ENCODE data around the gene SMAP2. TPM values are rescaled to one million over a fixed set of nuclear protein-coding genes. Genes with fewer than 3 reads are reported as not detected.
A peak's percentile ranks its signal among the peaks of the same experiment; 100 is the strongest.
"Not testable (repeated sequence)": the region's sequence is repeated elsewhere in the genome, so short reads cannot be mapped to it uniquely, and the experiment has no call there.

SMAP2 gene
- total RNA-seq = 185 and 186 TPM in 2 replicates

DNA sequence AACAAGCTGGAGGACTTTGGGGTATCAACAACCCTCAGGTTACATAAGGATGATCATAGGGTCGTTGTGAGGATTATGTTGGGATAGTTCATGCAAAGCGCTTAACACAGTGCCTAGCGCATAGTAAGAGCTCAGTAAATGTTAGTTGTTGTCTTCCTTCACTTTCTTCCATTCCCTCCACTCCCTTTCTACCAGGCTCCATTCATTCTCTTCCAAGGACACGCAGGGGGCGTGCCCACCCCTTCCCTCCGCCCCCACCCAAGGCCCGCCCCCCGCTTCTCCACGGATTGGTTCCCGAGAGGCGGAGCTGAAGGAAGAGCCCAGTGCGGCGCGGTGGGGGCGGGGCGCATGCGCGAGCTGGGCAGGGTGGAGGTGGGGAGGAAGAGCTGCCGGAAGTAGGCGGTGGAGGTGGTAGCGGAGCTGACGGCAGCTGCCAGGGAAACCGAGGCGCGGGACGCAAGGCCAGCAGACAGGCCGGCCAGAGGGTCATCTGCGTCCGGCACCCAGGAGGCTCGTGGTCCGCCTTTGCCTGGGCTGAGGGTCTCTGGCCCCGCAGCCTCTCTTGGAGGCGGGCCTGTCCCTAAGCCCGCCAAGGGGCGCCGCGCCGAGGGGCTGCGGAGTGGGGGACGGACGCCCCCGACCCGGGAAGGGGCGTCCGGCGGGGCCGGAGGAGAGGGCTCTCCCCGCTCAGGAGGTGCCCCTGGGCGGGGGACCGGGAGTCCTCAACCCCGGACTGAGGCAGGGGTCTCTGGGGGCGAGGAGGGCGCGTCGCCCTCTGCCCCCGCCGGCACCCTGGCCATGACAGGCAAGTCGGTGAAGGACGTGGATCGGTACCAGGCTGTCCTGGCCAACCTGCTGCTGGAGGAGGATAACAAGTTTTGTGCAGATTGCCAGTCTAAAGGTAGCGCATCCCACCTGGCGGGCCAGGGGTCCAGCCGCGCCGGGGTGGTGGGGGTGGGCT lies at the start of gene SMAP2:
Gene SMAP2, plus strand, starts transcription at position 405 of the 961 bp plus-strand sequence. Its CDS starts 394 bp downstream, at position 799.
- H3K27ac Mint-ChIP-seq = peak within 1 kb of the TSS; percentile 97
- H3K27me3 Mint-ChIP-seq (ENCODE audit: low read depth) = no peaks in the 10 kb centered on the region
- intact Hi-C loops (cut with micrococcal nuclease) = loop anchor here (5.0 kb wide), 2 partner anchors 34 to 319 kb away; partner anchors contain the start of gene NFYC
- H3K4me1 Mint-ChIP-seq (ENCODE audit: low read depth) = peaks cover 41% of the 10 kb centered on the region
- H3K36me3 Mint-ChIP-seq (ENCODE audit: low read depth) = peaks cover 35% of the 10 kb centered on the region
- no peaks in the 10 kb centered on the region for H3K9me3 Mint-ChIP-seq
- peak; percentile 95 for DNase-seq (ENCODE audit: low spot score)
- peak within 1 kb of the TSS; percentile 97 for H3K4me3 Mint-ChIP-seq (ENCODE audit: low read depth)

- intact Hi-C loops (cut with micrococcal nuclease); H3K27me3 Mint-ChIP-seq (ENCODE audit: low read depth); H3K4me1 Mint-ChIP-seq (ENCODE audit: low read depth); H3K27ac Mint-ChIP-seq; DNase-seq (ENCODE audit: low spot score); H3K36me3 Mint-ChIP-seq (ENCODE audit: low read depth); H3K9me3 Mint-ChIP-seq; H3K4me3 Mint-ChIP-seq (ENCODE audit: low read depth): not testable (repeated sequence)
These were observed 42.1 kb upstream of the SMAP2 start for GRCh38 chr1:40331403-40331802.

DNA sequence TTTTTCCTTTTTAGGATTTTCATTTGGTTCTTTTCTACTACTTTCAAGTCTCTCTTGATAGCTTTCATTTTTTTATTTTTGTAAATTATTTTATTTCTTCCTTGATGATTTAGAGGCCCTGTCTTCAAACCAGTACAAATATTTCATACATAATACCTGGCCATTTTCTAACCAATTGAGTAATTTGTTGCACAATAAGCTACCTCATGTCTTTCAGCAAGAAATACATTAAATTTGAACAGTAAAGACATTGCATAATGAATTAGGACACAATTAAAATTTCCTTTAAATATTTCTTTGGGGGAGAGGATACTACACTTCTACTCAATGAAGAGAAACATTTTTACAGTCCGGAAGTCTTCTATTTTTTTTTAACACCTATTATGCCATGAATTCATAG lies 40.8 kb upstream of the SMAP2 start:
- peaks cover 7% of the 10 kb centered on the region for H3K27me3 Mint-ChIP-seq (ENCODE audit: low read depth)
- no peak overlapping the region for H3K27ac Mint-ChIP-seq
- no peaks in the 10 kb centered on the region for H3K9me3 Mint-ChIP-seq

DNA sequence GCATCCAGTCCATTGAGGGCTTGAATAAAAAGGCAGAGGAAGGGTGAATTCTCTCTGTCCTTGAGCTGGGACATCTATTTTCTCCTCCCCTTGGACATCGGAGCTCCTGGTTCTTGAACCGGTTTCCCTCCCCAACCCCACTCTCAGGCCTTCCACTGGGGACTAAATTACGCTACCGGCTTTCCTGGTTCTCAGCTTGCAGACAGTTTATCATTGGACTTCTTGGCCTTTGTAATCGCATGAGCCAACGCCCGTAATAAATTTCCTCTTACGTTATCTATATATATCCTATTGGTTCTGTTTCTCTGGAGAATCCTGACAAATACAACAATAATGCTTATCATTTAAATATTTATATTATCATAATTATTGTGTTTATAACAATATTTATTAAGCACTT lies 36.1 kb upstream of the SMAP2 start:
- DNase-seq (ENCODE audit: low spot score) = no peak
- H3K9me3 Mint-ChIP-seq = peaks cover 12% of the 10 kb centered on the region
- intact Hi-C loops (cut with micrococcal nuclease) = loop anchor here (5.0 kb wide), 2 partner anchors 240 to 255 kb away; partner anchors contain the start of gene PPT1
- no peak overlapping the region for H3K4me3 Mint-ChIP-seq (ENCODE audit: low read depth)
- H3K27ac Mint-ChIP-seq = no peak overlapping the region
- H3K27me3 Mint-ChIP-seq (ENCODE audit: low read depth) = no peaks in the 10 kb centered on the region
- H3K4me1 Mint-ChIP-seq (ENCODE audit: low read depth) = peaks cover 32% of the 10 kb centered on the region
- peaks cover 7% of the 10 kb centered on the region for H3K36me3 Mint-ChIP-seq (ENCODE audit: low read depth)

More for the DNA sequence above, 40.8 kb upstream of the SMAP2 start:
- DNase-seq (ENCODE audit: low spot score) = no peak
- no peaks in the 10 kb centered on the region for H3K4me1 Mint-ChIP-seq (ENCODE audit: low read depth)
- intact Hi-C loops (cut with micrococcal nuclease) = no loop called here
- no peak overlapping the region for H3K4me3 Mint-ChIP-seq (ENCODE audit: low read depth)
- H3K36me3 Mint-ChIP-seq (ENCODE audit: low read depth) = no peaks in the 10 kb centered on the region

DNA sequence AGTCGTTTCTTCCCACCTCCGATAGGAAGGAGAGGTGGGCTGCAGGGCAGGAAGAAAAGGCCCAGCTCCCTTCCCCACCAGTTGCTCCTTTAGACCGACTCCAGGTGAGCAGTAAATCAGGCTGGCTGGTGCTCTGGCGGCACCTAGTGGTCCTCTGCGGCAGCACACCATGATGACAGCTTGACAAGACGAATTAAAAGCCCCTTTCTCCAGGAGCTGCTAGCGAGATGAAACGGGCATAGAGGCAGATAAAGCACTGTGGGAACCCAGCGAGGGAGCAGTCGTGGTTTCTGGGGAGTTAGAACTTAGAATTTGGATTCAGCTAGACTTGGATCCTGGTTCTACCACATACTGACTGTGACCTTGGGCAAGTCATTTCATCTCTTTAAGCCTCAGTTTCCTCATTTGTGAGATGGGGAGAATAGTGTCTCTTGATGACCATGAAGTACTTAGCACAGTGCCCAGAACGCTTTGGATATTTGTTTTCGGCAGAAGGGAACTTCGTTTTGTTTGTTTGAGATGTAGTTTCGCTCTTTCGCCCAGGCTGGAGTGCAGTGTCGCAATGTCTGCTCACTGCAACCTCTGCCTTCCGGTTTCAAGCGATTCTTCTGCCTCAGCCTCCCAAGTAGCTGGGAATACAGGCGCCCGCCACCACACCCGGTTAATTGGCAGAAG lies 34.6 kb upstream of the SMAP2 start:
- intact Hi-C loops (cut with micrococcal nuclease) = loop anchor here (1.0 to 5.0 kb wide), 4 partner anchors 186 to 257 kb away; partner anchors contain the start of gene PPT1
- Mint-ChIP-seq H3K4me1 (ENCODE audit: low read depth) (peaks cover 37% of the 10 kb centered on the region), H3K27me3 (ENCODE audit: low read depth) (no peaks in the 10 kb centered on the region), H3K27ac (no peak overlapping the region), H3K4me3 (ENCODE audit: low read depth) (no peak overlapping the region), H3K9me3 (peaks cover 12% of the 10 kb centered on the region), H3K36me3 (ENCODE audit: low read depth) (peaks cover 11% of the 10 kb centered on the region)
- peak; percentile 82 for DNase-seq (ENCODE audit: low spot score)

GRCh38 chr1:40339420-40340323 lies 33.9 kb upstream of the SMAP2 start:
- Mint-ChIP-seq H3K4me1 (ENCODE audit: low read depth) (peaks cover 43% of the 10 kb centered on the region), H3K9me3 (peaks cover 12% of the 10 kb centered on the region), H3K36me3 (ENCODE audit: low read depth) (peaks cover 11% of the 10 kb centered on the region), H3K27ac (peak overlapping the region; percentile 8), H3K4me3 (ENCODE audit: low read depth) (no peak overlapping the region), H3K27me3 (ENCODE audit: low read depth) (no peaks in the 10 kb centered on the region)
- intact Hi-C loops (cut with micrococcal nuclease) = loop anchor here (5.0 kb wide), 4 partner anchors 48 to 257 kb away; partner anchors contain the start of genes PPT1 and ZFP69B
- DNase-seq (ENCODE audit: low spot score) = no peak

DNA sequence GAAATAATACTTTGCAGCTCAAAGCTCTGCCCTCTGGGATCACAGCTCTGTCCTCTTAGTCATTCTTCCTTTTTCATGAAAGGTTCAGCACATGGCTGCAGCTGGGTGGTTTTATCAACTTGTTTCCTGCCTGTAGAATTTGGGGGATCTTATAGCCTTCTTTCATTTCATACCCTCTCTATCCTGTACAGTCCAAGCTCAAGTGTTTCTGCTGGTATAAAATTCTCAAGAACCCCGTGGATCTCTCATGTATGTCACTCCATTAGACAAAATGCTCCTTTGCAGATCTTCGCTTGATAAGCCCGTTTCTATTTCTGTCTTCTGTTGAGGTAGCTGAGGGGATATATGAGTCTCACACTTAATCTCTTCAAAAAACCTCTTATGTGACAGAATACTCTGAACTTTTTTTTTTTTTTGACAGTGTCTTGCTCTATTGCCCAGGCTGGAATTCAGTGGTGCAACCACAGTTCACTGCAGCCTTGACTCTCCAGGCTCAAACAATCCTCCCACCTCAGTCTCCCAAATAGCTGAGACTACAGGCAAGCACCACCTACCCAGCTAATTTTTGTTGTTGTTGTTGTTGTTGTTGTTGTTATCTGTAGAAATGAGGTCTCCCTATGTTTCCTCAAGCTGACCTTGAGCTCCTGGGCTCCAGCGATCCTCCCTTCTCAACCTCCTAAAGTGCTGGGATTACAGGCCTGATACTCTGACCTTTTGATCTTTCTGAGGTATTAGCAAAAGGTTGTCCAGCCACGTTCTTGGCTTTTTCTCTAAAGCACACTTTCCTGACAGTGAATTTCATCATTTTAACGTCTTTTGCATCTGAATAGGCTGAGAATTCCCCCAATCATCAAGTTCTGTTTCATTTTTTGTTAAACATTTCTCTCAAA lies 31.8 kb upstream of the SMAP2 start:
- Mint-ChIP-seq H3K27me3 (ENCODE audit: low read depth) (no peaks in the 10 kb centered on the region), H3K9me3 (peaks cover 12% of the 10 kb centered on the region), H3K4me1 (ENCODE audit: low read depth) (peaks cover 46% of the 10 kb centered on the region), H3K4me3 (ENCODE audit: low read depth) (peak overlapping the region; percentile 6), H3K36me3 (ENCODE audit: low read depth) (peaks cover 11% of the 10 kb centered on the region), H3K27ac (peak overlapping the region; percentile 89)
- intact Hi-C loops (cut with micrococcal nuclease) = loop anchor here (1.0 to 5.0 kb wide), 3 partner anchors 46 to 111 kb away; partner anchors contain the start of gene ZFP69B
- no peak for DNase-seq (ENCODE audit: low spot score)

- DNase-seq (ENCODE audit: low spot score); H3K27me3 Mint-ChIP-seq (ENCODE audit: low read depth); H3K4me3 Mint-ChIP-seq (ENCODE audit: low read depth): not testable (repeated sequence)
- Mint-ChIP-seq H3K4me1 (ENCODE audit: low read depth) (peaks cover 46% of the 10 kb centered on the region), H3K27ac (peak overlapping the region; percentile 89), H3K36me3 (ENCODE audit: low read depth) (peaks cover 11% of the 10 kb centered on the region), H3K9me3 (peaks cover 12% of the 10 kb centered on the region)
- intact Hi-C loops (cut with micrococcal nuclease) = loop anchor here (5.0 kb wide), 2 partner anchors 45 to 110 kb away; partner anchors contain the start of gene ZFP69B
These were observed 31.2 kb upstream of the SMAP2 start for GRCh38 chr1:40342381-40342717.

DNA sequence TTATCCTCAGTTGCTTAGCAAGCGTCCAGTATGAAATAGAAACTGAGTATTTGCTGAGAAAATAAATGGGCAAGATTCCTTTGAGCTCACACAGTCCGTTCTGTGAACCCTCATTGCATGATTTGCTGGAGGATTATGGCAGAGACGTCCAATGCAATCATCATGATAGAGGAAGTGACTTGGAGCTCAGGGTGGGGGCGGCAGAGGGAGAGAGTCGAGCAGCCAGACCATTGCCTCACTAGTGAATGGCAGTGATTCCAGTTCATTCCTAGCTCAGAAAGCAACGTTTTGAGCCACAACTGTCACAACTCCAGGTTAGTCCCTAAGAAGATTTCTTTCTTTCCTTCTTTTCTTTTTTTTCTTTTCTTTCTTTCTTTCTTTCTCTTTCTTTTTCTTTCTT lies 28.9 kb upstream of the SMAP2 start:
- Mint-ChIP-seq H3K36me3 (ENCODE audit: low read depth) (peaks cover 11% of the 10 kb centered on the region), H3K9me3 (peaks cover 12% of the 10 kb centered on the region), H3K4me1 (ENCODE audit: low read depth) (peaks cover 40% of the 10 kb centered on the region), H3K27me3 (ENCODE audit: low read depth) (no peaks in the 10 kb centered on the region), H3K27ac (peak overlapping the region; percentile 59), H3K4me3 (ENCODE audit: low read depth) (no peak overlapping the region)
- intact Hi-C loops (cut with micrococcal nuclease) = loop anchor here (5.0 kb wide), 2 partner anchors 43 to 108 kb away; partner anchors contain the start of gene ZFP69B
- DNase-seq (ENCODE audit: low spot score) = no peak

- DNase-seq (ENCODE audit: low spot score) = no peak
- Mint-ChIP-seq H3K36me3 (ENCODE audit: low read depth) (no peaks in the 10 kb centered on the region), H3K27me3 (ENCODE audit: low read depth) (no peaks in the 10 kb centered on the region), H3K4me3 (ENCODE audit: low read depth) (no peak overlapping the region), H3K27ac (no peak overlapping the region), H3K4me1 (ENCODE audit: low read depth) (no peaks in the 10 kb centered on the region), H3K9me3 (no peaks in the 10 kb centered on the region)
- intact Hi-C loops (cut with micrococcal nuclease) = no loop called here
These were observed 23.1 kb upstream of the SMAP2 start for GRCh38 chr1:40350391-40350790.

GRCh38 chr1:40351124-40351523 lies 22.4 kb upstream of the SMAP2 start:
- Mint-ChIP-seq H3K27me3 (ENCODE audit: low read depth) (no peaks in the 10 kb centered on the region), H3K27ac (no peak overlapping the region), H3K4me3 (ENCODE audit: low read depth) (no peak overlapping the region), H3K9me3 (no peaks in the 10 kb centered on the region), H3K4me1 (ENCODE audit: low read depth) (no peaks in the 10 kb centered on the region), H3K36me3 (ENCODE audit: low read depth) (no peaks in the 10 kb centered on the region)
- no peak for DNase-seq (ENCODE audit: low spot score)
- intact Hi-C loops (cut with micrococcal nuclease) = no loop called here

All from activated T-helper 2 cell treated with anti-CD3 and anti-CD28 coated beads, Interferon-gamma antibody, Interleukin-2, Interleukin-4, amounts not matched to agents 10 μg/mL and 5 μg/mL and 100 μg/mL, durations not matched to agents 14 hours and 24 hours and 36 hours (primary cell).